HG03378 (cell line): Measurements from ENCODE around the gene AUTS2.

Source experiments
- ATAC-seq: cut with Tn5 transposase; IDR thresholded peaks from one replicate; pipeline ENCODE4 v1.9.1; 2021; ENCODE audit warnings: mild to moderate bottlenecking, moderate library complexity; ENCODE audit not compliant: unreplicated experiment

Gene AUTS2

GRCh38 chr7:69962186-69963065, 364.2 kb downstream of the AUTS2 start:
- ATAC-seq = no peak

- ATAC-seq = no peak
Measured at GRCh38 chr7:69963393-69963792, 365.1 kb downstream of the AUTS2 start.

GRCh38 chr7:69966766-69967591, 368.7 kb downstream of the AUTS2 start:
- ATAC-seq = no peak

- peak; percentile 63 for ATAC-seq
Measured at GRCh38 chr7:69967689-69968450, 369.6 kb downstream of the AUTS2 start.

- ATAC-seq = no peak
Measured at GRCh38 chr7:69968969-69969556, 370.8 kb downstream of the AUTS2 start.

GRCh38 chr7:69981646-69982045, 383.4 kb downstream of the AUTS2 start:
- no peak for ATAC-seq

- no peak for ATAC-seq
Measured at GRCh38 chr7:69982197-69982596, 383.9 kb downstream of the AUTS2 start.

- no peak for ATAC-seq
Measured at GRCh38 chr7:69989551-69989950, 391.3 kb downstream of the AUTS2 start.

GRCh38 chr7:69992938-69993337, 394.7 kb downstream of the AUTS2 start:
- ATAC-seq = peak; percentile 47

- no peak for ATAC-seq
Measured at GRCh38 chr7:69994218-69994617, 395.9 kb downstream of the AUTS2 start.

- ATAC-seq = no peak
Measured at GRCh38 chr7:69994886-69995542, 396.7 kb downstream of the AUTS2 start.

GRCh38 chr7:69996121-69996520, 397.8 kb downstream of the AUTS2 start:
- ATAC-seq = no peak

- no peak for ATAC-seq
Measured at GRCh38 chr7:70000737-70001348, 402.6 kb downstream of the AUTS2 start.

- no peak for ATAC-seq
Measured at GRCh38 chr7:70005480-70005879, 407.2 kb downstream of the AUTS2 start.

- ATAC-seq = no peak
Measured at GRCh38 chr7:70005891-70006260, 407.6 kb downstream of the AUTS2 start.

GRCh38 chr7:70006261-70006920, 408.1 kb downstream of the AUTS2 start:
- ATAC-seq = no peak

- ATAC-seq = no peak
Measured at GRCh38 chr7:70008466-70008865, 410.2 kb downstream of the AUTS2 start.

- ATAC-seq = no peak
Measured at GRCh38 chr7:70014472-70015177, 416.4 kb downstream of the AUTS2 start.

GRCh38 chr7:70015353-70015752, 417.1 kb downstream of the AUTS2 start:
- no peak for ATAC-seq
